ENCODE data around the gene SLC9A6.

The SLC9A6 gene

GRCh38 chrX:135985157-135985972, at the start of gene SLC9A6:
TSS of gene SLC9A6 (plus strand) at chrX:135985435. CDS start at chrX:135985659, 224 bp downstream.
- peak; percentile 60 for DNase-seq (ENCODE audit: low read depth)

DNA sequence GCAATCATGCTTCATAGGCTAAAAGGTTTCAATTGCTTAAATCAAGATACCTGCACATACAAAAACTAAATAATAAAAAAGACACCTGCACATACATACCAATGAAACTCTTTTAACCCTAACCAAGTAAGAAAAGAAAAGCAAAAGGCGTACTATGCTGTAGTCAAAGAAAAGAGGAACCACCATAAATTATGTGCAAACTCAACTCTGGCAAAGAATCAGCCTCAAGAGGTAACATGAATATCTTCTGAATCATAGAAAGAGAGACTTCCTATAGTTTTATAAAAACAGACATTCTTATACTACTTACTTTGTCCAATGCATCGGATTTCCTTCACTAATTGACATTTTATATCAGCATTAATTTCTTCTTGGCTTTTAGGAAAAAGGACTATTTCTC, 40.7 kb upstream of the SLC9A6 start:
- DNase-seq (ENCODE audit: low read depth), result no peak

- no peak for DNase-seq (ENCODE audit: low read depth)
Measured at GRCh38 chrX:135951291-135951690, 33.9 kb upstream of the SLC9A6 start.

DNA sequence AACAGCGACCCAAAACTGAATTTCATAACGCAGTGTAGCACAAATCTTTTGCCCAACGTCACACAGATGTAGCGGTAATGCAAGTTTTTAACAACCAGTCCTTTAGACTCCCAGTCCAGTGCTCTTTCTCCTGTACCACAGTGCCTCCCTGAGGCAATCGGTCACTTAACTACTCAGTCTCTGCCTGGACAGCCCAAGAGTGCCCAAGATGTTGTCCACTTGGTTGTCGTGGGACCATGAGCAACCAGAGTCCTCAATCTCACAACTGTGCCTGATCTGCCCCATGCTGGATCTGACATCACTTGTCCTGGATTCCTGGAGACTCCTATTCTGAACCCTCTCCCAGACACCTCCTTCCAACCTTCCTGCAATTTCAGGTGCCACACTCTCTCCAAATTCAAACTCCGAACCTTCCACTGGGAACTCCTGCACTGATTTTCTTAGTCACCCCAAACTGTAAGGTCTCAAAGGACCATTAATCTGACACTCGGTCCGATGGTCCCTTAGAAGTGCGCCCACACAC, 12.1 kb upstream of the SLC9A6 start:
- peak; percentile 48 for DNase-seq (ENCODE audit: low read depth)

GRCh38 chrX:135973548-135974278, 11.5 kb upstream of the SLC9A6 start, which contains the start of gene MMGT1:
TSS of gene MMGT1 (minus strand) at chrX:135973988. CDS start at chrX:135973675, 313 bp downstream.
- DNase-seq (ENCODE audit: low read depth), result peak; percentile 86

GRCh38 chrX:135974279-135974856, 10.9 kb upstream of the SLC9A6 start:
- DNase-seq (ENCODE audit: low read depth), result peak; percentile 75

DNA sequence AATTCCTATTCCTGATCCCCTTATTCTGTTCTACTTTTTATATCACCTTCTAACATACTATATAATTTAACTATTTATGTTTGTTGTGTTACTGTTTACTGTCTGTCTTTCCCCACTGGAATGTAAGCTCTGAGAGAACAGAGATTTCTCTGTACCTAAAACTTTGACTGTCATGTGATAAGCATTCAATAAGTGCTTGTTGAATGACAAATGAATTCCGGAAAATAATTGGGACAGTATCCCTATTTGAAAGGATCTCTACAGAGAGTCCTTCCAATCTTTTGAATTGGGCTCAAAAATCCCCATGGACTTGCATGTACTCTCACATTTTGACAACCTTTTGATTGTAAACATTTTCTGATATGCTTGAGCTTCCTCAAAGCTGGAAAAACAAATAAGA, 9.8 kb upstream of the SLC9A6 start:
- no peak for DNase-seq (ENCODE audit: low read depth)

- peak; percentile 62 for DNase-seq (ENCODE audit: low read depth)
Measured at GRCh38 chrX:135977611-135978010, 7.6 kb upstream of the SLC9A6 start.

GRCh38 chrX:135981010-135981409, 4.2 kb upstream of the SLC9A6 start:
- no peak for DNase-seq (ENCODE audit: low read depth)

- no peak for DNase-seq (ENCODE audit: low read depth)
Measured at GRCh38 chrX:135981668-135982067, 3.6 kb upstream of the SLC9A6 start.

- no peak for DNase-seq (ENCODE audit: low read depth)
Measured at GRCh38 chrX:135982860-135983259, 2.4 kb upstream of the SLC9A6 start.

DNA sequence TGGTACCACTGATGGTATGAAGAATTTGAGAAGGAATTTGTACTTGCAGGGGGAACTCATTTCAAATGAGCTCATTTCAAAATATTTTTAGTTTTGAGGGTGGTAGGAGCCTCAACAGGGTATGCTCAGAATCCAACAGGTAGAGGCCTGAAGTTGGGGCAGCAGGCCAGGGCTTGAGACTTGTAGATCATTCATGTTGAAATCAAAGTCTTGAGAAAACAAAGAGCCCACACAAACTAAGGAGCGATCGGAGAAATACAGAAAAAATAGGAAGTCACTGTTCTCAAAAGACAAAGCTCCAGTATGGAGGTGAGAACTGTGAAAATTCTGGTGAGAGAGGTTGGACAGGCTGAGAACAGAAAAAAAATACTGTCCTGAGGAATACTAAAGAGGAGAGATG, 979 bp upstream of the SLC9A6 start:
- DNase-seq (ENCODE audit: low read depth), result no peak

DNA sequence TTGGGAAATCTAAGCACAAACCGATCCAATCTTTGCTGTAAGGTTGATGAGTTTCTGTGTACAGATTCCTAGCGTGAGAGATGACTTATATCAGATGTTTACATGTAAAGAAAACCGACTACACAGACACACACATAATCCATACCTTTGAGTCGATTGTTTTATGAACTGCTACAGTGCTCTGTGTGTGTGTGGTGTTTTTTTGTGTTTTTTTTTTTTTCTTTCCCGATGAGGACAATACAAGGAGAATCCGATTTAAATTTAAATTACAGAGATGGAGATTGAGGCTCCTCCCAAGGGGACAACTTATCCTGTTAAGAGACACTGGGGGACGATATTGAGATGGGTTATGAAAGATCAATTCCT, 461 bp upstream of the SLC9A6 start:
- no peak for DNase-seq (ENCODE audit: low read depth)

GRCh38 chrX:135985973-135986310, 707 bp downstream of the SLC9A6 start:
- no peak for DNase-seq (ENCODE audit: low read depth)

- no peak for DNase-seq (ENCODE audit: low read depth)
Measured at GRCh38 chrX:135988245-135988644, 3.0 kb downstream of the SLC9A6 start.

GRCh38 chrX:136015016-136015415, 29.8 kb downstream of the SLC9A6 start:
- DNase-seq (ENCODE audit: low read depth), result no peak

GRCh38 chrX:136016881-136017280, 31.6 kb downstream of the SLC9A6 start:
- DNase-seq (ENCODE audit: low read depth), result no peak

DNA sequence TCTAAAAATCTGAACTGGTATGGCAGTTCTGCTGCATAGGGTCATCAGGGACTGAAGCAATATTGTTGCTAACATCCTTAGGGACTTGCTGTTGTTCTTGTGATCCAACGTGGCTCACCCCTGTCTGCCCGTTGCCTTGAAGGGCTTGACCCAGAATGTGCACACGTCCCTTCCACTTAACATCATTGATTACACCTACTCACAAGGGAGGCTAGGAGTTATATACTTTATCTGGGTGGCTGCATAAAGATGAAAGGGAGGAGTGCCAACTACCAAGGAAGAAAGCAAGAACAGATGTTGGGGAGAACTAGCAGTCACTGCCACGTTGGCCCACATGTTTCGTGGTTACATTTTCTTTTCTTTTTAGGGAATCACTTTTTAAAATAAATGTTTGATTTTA, 34.0 kb downstream of the SLC9A6 start:
- no peak for DNase-seq (ENCODE audit: low read depth)

DNA sequence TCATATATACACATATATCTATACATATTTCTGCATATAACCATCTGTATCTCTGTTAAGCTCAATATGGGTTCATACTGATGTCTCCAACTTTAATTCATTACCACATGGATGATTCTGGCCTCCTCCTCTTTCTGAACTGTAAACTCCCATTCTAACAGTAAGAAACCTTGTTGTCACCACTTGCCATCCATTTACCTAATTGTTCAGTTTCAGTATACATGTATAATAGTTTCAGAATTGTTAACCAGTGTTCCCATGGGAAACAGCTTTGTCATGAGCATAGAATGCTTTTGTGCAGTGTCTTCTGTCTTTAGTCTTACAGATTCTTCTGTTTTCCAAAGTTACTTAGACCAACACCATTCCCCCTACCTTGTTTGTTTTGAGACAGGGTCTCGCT, 35.9 kb downstream of the SLC9A6 start:
- no peak for DNase-seq (ENCODE audit: low read depth)

DNA sequence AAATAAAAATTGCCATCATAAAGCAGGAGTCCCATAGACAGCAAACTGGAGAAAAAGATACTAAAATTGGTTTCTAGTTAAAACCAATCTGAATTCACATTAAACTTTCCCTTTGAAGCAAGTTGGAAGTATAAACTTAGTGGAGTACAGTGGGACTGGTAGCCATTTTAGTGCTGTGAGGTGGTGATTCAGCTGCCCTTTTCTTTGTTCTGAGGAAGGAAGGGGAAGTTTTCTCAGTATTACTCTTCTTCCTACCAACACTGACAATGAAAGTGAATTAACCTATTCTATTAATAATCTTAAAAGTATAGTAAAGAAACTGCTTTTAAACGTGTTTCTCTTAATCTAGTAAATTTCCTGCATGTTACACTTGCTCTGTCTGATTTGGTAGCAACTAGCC, 36.7 kb downstream of the SLC9A6 start:
- DNase-seq (ENCODE audit: low read depth), result no peak

GRCh38 chrX:136025091-136025490, 39.9 kb downstream of the SLC9A6 start:
- DNase-seq (ENCODE audit: low read depth), result no peak

GRCh38 chrX:136028383-136028984, 43.2 kb downstream of the SLC9A6 start:
- DNase-seq (ENCODE audit: low read depth), result peak; percentile 69
